Hepatocyte (in vitro differentiated cells): ENCODE data around the gene REEP6.

Source experiments
- CTCF ChIP-seq: fragments of 200-600 bp; sonication (generic); IDR thresholded peaks from 2 replicates; pipeline ENCODE4 v1.5.1; 2016; ENCODE audit warnings: antibody characterized with exemption, mild to moderate bottlenecking; ENCODE audit not compliant: poor library complexity
- EZH2 ChIP-seq: fragments of 200-600 bp; sonication (generic); IDR thresholded peaks from 2 replicates; pipeline ENCODE4 v1.6.1; 2016; ENCODE audit warnings: antibody characterized with exemption, mild to moderate bottlenecking, borderline replicate concordance
- EZH2phosphoT487 ChIP-seq: fragments of 200-600 bp; sonication (generic); IDR thresholded peaks from one replicate; pipeline ENCODE4 v1.6.1; 2018; ENCODE audit warnings: antibody characterized with exemption, mild to moderate bottlenecking, low read depth, moderate library complexity; ENCODE audit not compliant: unreplicated experiment, severe bottlenecking

GRCh38 chr19:1503925-1504773 is 13.2 kb downstream of the REEP6 start:
- TF ChIP-seq CTCF (no peak), EZH2phosphoT487 (no peak), EZH2 (no peak)
